ENCODE data around the gene TPP1.

TPP1 gene

DNA sequence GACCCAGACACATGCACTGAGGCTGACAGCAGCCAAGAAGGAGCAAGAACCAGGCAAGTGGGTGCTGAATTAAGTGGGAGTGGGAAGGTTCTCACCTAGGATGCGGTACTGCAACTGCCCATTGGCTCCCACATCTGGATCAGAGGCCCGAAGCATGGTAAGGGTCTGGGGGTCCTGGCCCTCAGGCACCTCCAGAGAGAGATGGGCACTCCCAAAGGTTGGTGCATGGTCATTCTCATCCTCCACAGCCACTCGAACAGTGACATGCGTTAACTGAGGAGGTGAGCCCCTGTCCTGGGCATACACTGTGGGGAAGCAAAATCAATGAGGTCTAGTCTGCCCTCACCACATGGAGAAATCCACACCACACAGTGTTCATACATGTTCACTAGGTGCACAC lies 9.3 kb upstream of the TPP1 start:
- TF ChIP-seq EZH2 (optimal IDR thresholded peaks at IDR 0.05; ENCODE audit: low read depth, low read length) (no peak), EZH2phosphoT487 (IDR thresholded peaks at IDR 0.05; ENCODE audit: low read length) (no peak)
- TF ChIP-seq, protein P1, sequence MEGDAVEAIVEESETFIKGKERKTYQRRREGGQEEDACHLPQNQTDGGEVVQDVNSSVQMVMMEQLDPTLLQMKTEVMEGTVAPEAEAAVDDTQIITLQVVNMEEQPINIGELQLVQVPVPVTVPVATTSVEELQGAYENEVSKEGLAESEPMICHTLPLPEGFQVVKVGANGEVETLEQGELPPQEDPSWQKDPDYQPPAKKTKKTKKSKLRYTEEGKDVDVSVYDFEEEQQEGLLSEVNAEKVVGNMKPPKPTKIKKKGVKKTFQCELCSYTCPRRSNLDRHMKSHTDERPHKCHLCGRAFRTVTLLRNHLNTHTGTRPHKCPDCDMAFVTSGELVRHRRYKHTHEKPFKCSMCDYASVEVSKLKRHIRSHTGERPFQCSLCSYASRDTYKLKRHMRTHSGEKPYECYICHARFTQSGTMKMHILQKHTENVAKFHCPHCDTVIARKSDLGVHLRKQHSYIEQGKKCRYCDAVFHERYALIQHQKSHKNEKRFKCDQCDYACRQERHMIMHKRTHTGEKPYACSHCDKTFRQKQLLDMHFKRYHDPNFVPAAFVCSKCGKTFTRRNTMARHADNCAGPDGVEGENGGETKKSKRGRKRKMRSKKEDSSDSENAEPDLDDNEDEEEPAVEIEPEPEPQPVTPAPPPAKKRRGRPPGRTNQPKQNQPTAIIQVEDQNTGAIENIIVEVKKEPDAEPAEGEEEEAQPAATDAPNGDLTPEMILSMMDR (IDR thresholded peaks at IDR 0.05; ENCODE audit: low read length): no peak
- no peaks in the 10 kb centered on the region for H3K9me3 ChIP-seq (replicated peaks; ENCODE audit: insufficient read depth, low read length)
- H3K9ac ChIP-seq (ENCODE audit: low read length): no peak overlapping the region
- H3K27me3 ChIP-seq (replicated peaks; ENCODE audit: insufficient read depth, low read length): no peaks in the 10 kb centered on the region
- H3K9me2 ChIP-seq (replicated peaks; ENCODE audit: insufficient read depth, low read length): no peaks in the 10 kb centered on the region
- H3K4me3 ChIP-seq (ENCODE audit: low read length): no peak overlapping the region
- H4K20me1 ChIP-seq (ENCODE audit: insufficient read depth, low read length): no peaks in the 10 kb centered on the region
- H3K79me2 ChIP-seq (ENCODE audit: low read length): no peaks in the 10 kb centered on the region
- peaks cover 6% of the 10 kb centered on the region for H3K4me1 ChIP-seq (ENCODE audit: low read length)
- no peak overlapping the region for H3K4me2 ChIP-seq (ENCODE audit: low read depth, low read length)
- DNase-seq: no peak
- no peak overlapping the region for H2AFZ ChIP-seq (ENCODE audit: low read length)
- H3F3A ChIP-seq (ENCODE audit: insufficient read depth, low read length): no peaks in the 10 kb centered on the region
- no peak overlapping the region for H3K27ac ChIP-seq (ENCODE audit: low read length)
- no peaks in the 10 kb centered on the region for H3K36me3 ChIP-seq (replicated peaks; ENCODE audit: insufficient read depth, low read length)

DNA sequence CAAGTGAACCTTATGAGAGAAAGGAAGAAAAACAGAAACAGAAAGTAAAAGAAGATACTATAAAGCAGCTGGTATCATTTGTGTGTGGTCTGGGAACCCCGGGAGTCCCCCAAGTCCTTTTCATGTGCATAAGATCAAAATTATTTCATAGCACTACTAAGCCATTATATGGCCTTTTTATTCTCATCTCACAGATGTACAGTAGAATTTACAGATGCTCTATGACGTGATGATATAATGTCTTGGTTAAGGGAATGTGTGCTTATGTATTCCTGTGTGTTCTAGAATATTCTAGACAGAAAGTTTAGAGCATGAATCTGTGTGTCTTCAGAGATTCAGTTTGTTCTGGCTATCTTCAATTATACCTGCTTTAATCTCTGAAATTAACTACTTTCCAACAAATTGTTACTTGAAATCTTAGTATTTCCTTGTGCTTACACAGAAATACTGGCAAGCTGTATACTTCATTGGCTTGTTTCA lies 8.6 kb upstream of the TPP1 start:
- H3K9ac ChIP-seq (ENCODE audit: low read length): no peak overlapping the region
- peaks cover 6% of the 10 kb centered on the region for H3K4me1 ChIP-seq (ENCODE audit: low read length)
- H3F3A ChIP-seq (ENCODE audit: insufficient read depth, low read length): no peaks in the 10 kb centered on the region
- H2AFZ ChIP-seq (ENCODE audit: low read length): peak overlapping the region; percentile 47
- H3K4me2 ChIP-seq (ENCODE audit: low read depth, low read length): peak overlapping the region; percentile 44
- TF ChIP-seq, protein P1 (IDR thresholded peaks at IDR 0.05; ENCODE audit: low read length): no peak
- TF ChIP-seq EZH2 (optimal IDR thresholded peaks at IDR 0.05; ENCODE audit: low read depth, low read length) (no peak), EZH2phosphoT487 (IDR thresholded peaks at IDR 0.05; ENCODE audit: low read length) (no peak)
- H3K27me3 ChIP-seq (replicated peaks; ENCODE audit: insufficient read depth, low read length): no peaks in the 10 kb centered on the region
- peak overlapping the region; percentile 17; the same call in 1 of the 2 replicates for H3K4me3 ChIP-seq (ENCODE audit: low read length)
- peak; percentile 57 for DNase-seq
- no peaks in the 10 kb centered on the region for H3K9me2 ChIP-seq (replicated peaks; ENCODE audit: insufficient read depth, low read length)
- H4K20me1 ChIP-seq (ENCODE audit: insufficient read depth, low read length): no peaks in the 10 kb centered on the region
- no peaks in the 10 kb centered on the region for H3K79me2 ChIP-seq (ENCODE audit: low read length)
- H3K27ac ChIP-seq (ENCODE audit: low read length): no peak overlapping the region
- no peaks in the 10 kb centered on the region for H3K9me3 ChIP-seq (replicated peaks; ENCODE audit: insufficient read depth, low read length)
- no peaks in the 10 kb centered on the region for H3K36me3 ChIP-seq (replicated peaks; ENCODE audit: insufficient read depth, low read length)

GRCh38 chr11:6626971-6627761 lies 7.9 kb upstream of the TPP1 start:
- H3K4me2 ChIP-seq (ENCODE audit: low read depth, low read length): peak overlapping the region; percentile 44
- H3K4me3 ChIP-seq (ENCODE audit: low read length): peak overlapping the region; percentile 17; the same call in 1 of the 2 replicates
- H3K4me1 ChIP-seq (ENCODE audit: low read length): peaks cover 13% of the 10 kb centered on the region
- no peaks in the 10 kb centered on the region for H4K20me1 ChIP-seq (ENCODE audit: insufficient read depth, low read length)
- peak overlapping the region; percentile 47 for H2AFZ ChIP-seq (ENCODE audit: low read length)
- H3K9me3 ChIP-seq (replicated peaks; ENCODE audit: insufficient read depth, low read length): no peaks in the 10 kb centered on the region
- no peak for TF ChIP-seq EZH2phosphoT487 (IDR thresholded peaks at IDR 0.05; ENCODE audit: low read length)
- TF ChIP-seq, protein P1 (IDR thresholded peaks at IDR 0.05; ENCODE audit: low read length): no peak
- H3K27ac ChIP-seq (ENCODE audit: low read length): no peak overlapping the region
- no peaks in the 10 kb centered on the region for H3K27me3 ChIP-seq (replicated peaks; ENCODE audit: insufficient read depth, low read length)
- H3K79me2 ChIP-seq (ENCODE audit: low read length): no peaks in the 10 kb centered on the region
- no peaks in the 10 kb centered on the region for H3F3A ChIP-seq (ENCODE audit: insufficient read depth, low read length)
- no peak for DNase-seq
- H3K9me2 ChIP-seq (replicated peaks; ENCODE audit: insufficient read depth, low read length): no peaks in the 10 kb centered on the region
- H3K9ac ChIP-seq (ENCODE audit: low read length): no peak overlapping the region
- H3K36me3 ChIP-seq (replicated peaks; ENCODE audit: insufficient read depth, low read length): no peaks in the 10 kb centered on the region
